ENCODE data around the gene DGUOK. TPM values are rescaled to one million over a fixed set of nuclear protein-coding genes. Genes with fewer than 3 reads are reported as not detected.

The DGUOK gene
- total RNA-seq, 2 donors from 2014 or later, result 55.0 to 56.3 TPM

- Histone ChIP-seq H3K36me3 (no peaks in the 10 kb centered on the region), H3K4me1 (peaks cover 12% of the 10 kb centered on the region), H3K9ac (ENCODE audit: low read depth in 2 of 2, low read length in 2 of 2) (peak overlapping the region in 1 of 2 donors; percentile 97), H3K27ac (peak overlapping the region; percentile 96), H3K4me3 (peak overlapping the region; percentile 75), H3K27me3 (no peaks in the 10 kb centered on the region), H3K9me3 (no peaks in the 10 kb centered on the region)
- intact Hi-C loops (cut with DNase I), result loop anchor here (5.0 to 10.0 kb wide), 2 partner anchors 56 to 101 kb away; partner anchors contain the start of genes STAMBP and TET3
- DNase-seq, result peak; percentile 91
- TF ChIP-seq CTCF (IDR thresholded peaks at IDR 0.05), result no peak
Observed at GRCh38 chr2:73925853-73926492, 707 bp upstream of the DGUOK start.

GRCh38 chr2:73927344-73927743 lies 664 bp downstream of the DGUOK start:
- H3K4me3 ChIP-seq, result peak overlapping the region; percentile 75
- DNase-seq, result no peak
- no peak for TF ChIP-seq CTCF (IDR thresholded peaks at IDR 0.05)
- peak overlapping the region; percentile 89 to 97 for H3K9ac ChIP-seq (ENCODE audit: low read depth in 2 of 2, low read length in 2 of 2)
- intact Hi-C loops (cut with DNase I), result loop anchor here (5.0 to 10.0 kb wide), 2 partner anchors 55 to 103 kb away; partner anchors contain the start of genes STAMBP and TET3
- no peaks in the 10 kb centered on the region for H3K9me3 ChIP-seq
- no peaks in the 10 kb centered on the region for H3K36me3 ChIP-seq
- peak overlapping the region; percentile 96 for H3K27ac ChIP-seq
- H3K27me3 ChIP-seq, result no peaks in the 10 kb centered on the region
- H3K4me1 ChIP-seq, result peaks cover 12% of the 10 kb centered on the region

DNA sequence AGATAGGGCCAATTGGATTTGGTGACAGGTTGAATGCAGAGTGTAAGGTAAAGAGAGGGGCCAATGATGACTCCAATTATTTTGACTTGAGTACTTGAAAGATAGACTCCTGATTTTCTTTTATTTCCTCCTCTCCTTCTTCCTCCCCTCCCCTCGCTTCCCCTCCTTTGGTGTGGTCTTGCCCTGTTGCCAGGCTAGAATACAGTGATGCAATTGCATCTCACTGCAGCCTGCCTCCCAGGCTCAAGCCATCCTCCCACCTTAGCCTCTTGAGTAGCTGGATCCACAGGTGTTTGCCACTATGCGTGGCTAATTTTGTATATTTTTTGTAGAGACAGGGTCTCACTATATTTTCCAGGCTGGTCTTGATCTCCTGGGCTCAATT lies 2.3 kb downstream of the DGUOK start:
- no peak overlapping the region for H3K4me3 ChIP-seq
- no peaks in the 10 kb centered on the region for H3K36me3 ChIP-seq
- H3K27me3 ChIP-seq, result no peaks in the 10 kb centered on the region
- H3K9me3 ChIP-seq, result no peaks in the 10 kb centered on the region
- H3K27ac ChIP-seq, result peak overlapping the region; percentile 96
- peak overlapping the region in 1 of 2 donors; percentile 51 for H3K9ac ChIP-seq (ENCODE audit: low read depth in 2 of 2, low read length in 2 of 2)
- peak; percentile 58 for DNase-seq
- intact Hi-C loops (cut with DNase I), result loop anchor here (5.0 to 10.0 kb wide), 2 partner anchors 53 to 104 kb away; partner anchors contain the start of genes STAMBP and TET3
- no peak for TF ChIP-seq CTCF (IDR thresholded peaks at IDR 0.05)
- peaks cover 12% of the 10 kb centered on the region for H3K4me1 ChIP-seq

DNA sequence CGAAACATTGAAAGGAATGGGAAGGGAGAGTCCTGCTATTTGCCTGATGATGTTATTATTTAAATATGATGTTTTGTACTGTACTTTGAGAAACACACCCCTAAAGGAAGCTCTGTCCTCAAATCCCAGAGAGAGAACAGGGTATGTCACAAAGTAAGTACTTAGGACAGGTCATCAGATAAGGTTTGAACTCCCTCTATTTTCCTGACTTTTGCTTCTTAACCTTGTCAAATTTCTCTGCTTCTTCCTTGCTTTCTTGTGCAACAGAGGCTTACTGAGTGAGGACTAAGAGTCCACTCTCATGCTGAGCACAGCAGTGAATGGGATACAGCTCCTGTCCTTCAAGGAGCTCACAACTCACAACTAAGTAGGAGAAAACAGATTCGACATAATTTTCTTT lies 3.7 kb downstream of the DGUOK start:
- Histone ChIP-seq H3K36me3 (no peaks in the 10 kb centered on the region), H3K27ac (no peak overlapping the region), H3K4me3 (no peak overlapping the region), H3K4me1 (peaks cover 12% of the 10 kb centered on the region), H3K9ac (ENCODE audit: low read depth in 2 of 2, low read length in 2 of 2) (no peak overlapping the region), H3K9me3 (no peaks in the 10 kb centered on the region), H3K27me3 (no peaks in the 10 kb centered on the region)
- intact Hi-C loops (cut with DNase I), result no loop called here
- no peak for DNase-seq
- TF ChIP-seq CTCF (IDR thresholded peaks at IDR 0.05), result no peak

DNA sequence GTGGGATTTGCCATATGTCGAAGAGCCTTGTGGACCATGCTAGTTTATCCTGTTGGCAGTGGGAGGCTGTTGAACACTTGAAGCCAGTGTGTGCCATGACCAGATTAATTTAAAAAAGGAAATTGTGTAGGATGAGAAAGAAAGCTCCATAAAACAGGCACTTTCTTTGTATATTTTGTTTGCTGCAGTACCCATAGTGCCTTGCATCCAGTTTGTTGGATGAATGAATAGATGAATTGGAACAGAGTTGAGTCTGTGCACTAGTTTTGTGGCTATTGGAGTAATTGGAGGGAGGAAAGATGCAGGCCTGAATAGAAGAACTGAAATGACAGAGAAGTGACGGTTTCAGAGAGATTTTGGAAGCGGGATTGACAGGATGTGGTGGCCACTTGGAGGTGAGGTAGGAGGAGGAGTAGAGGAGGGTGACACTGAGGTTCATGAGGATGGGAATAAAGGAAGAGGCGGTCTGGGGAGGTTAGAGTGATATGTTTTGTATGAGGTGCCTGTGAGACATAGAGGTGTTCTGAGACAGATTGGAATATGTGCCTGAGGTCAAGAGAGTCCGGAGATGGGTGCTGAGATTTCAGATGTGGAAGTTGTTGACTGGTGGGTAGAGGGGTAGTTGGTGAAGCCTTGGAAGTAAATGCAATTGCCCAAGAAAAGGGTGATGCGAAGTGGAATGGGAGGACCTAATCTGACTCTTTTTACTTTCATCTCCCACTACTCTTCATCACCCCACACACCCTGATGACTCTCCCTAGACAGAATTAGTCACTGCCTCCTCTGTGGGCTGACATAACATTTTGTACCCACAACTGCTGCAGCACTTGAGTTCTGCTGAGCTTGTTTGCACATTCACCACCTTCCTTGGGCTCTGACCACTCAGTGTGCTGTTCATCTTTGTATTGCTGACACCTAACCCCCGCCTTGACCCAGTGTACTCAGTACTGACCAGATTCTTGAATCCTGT lies 5.1 kb downstream of the DGUOK start:
- no peaks in the 10 kb centered on the region for H3K27me3 ChIP-seq
- no peak overlapping the region for H3K27ac ChIP-seq
- DNase-seq, result no peak
- H3K9me3 ChIP-seq, result no peaks in the 10 kb centered on the region
- H3K36me3 ChIP-seq, result no peaks in the 10 kb centered on the region
- peaks cover 12% of the 10 kb centered on the region for H3K4me1 ChIP-seq
- no peak overlapping the region for H3K4me3 ChIP-seq
- intact Hi-C loops (cut with DNase I), result no loop called here
- H3K9ac ChIP-seq (ENCODE audit: low read depth in 2 of 2, low read length in 2 of 2), result no peak overlapping the region
- no peak for TF ChIP-seq CTCF (IDR thresholded peaks at IDR 0.05)
